HepG2 (cell line): ENCODE results near the gene ZKSCAN3. TPM values are rescaled to one million over a fixed set of nuclear protein-coding genes. Genes with fewer than 3 reads are reported as not detected.

Source experiments
- ATF1 ChIP-seq: IDR thresholded peaks from 2 replicates; pipeline ENCODE4 v1.6.1; 2016; ENCODE audit warnings: mild to moderate bottlenecking, control low read depth
- CBFB ChIP-seq: sonication (generic); formaldehyde crosslinking; IDR thresholded peaks from 2 replicates; pipeline ENCODE4 v1.4.0; 2020; ENCODE audit warnings: missing genetic modification reagents
- FLYWCH1 ChIP-seq: sonication (generic); formaldehyde crosslinking; IDR thresholded peaks from 2 replicates; pipeline ENCODE4 v1.8.1; 2023; ENCODE audit warnings: mild to moderate bottlenecking, missing genetic modification reagents
- JARID2 ChIP-seq: sonication (generic); formaldehyde crosslinking; IDR thresholded peaks from 2 replicates; pipeline ENCODE4 v1.8.1; 2023; ENCODE audit warnings: missing genetic modification reagents, inconsistent platforms; ENCODE audit not compliant: insufficient replicate concordance
- MED13 ChIP-seq: sonication (generic); formaldehyde crosslinking; IDR thresholded peaks from 2 replicates; pipeline ENCODE4 v1.5.0; 2020; ENCODE audit warnings: missing genetic modification reagents
- PHF21A ChIP-seq: sonication (generic); formaldehyde crosslinking; IDR thresholded peaks from 2 replicates; pipeline ENCODE4 v1.5.0; 2020; ENCODE audit warnings: mild to moderate bottlenecking, missing genetic modification reagents
- POGZ ChIP-seq: sonication (generic); formaldehyde crosslinking; IDR thresholded peaks from 2 replicates; pipeline ENCODE4 v1.4.0; 2020; ENCODE audit warnings: mild to moderate bottlenecking, missing genetic modification reagents
- PPARG ChIP-seq: conservative IDR thresholded peaks from 2 replicates; pipeline ENCODE4 v1.6.1; 2016; ENCODE audit warnings: missing biosample characterization, missing genetic modification reagents
- SIN3B ChIP-seq: fragments of 150-350 bp; IDR thresholded peaks from 2 replicates; pipeline ENCODE4 v1.6.1; 2014; ENCODE audit warnings: low read length
- SOX13 ChIP-seq, 3 experiments: fragments of 450-650 bp in 1 of 3; sonication (generic) in 1 of 3; formaldehyde crosslinking in 1 of 3; IDR thresholded peaks in 2 of 3; conservative IDR thresholded peaks in 1 of 3; 2 replicates each; pipeline versions ENCODE4 v1.5.0 to v1.6.1; 2016 to 2020; ENCODE audit warnings: antibody characterized with exemption in 1 of 3, mild to moderate bottlenecking in 1 of 3, missing compliant biosample characterization in 1 of 3, missing genetic modification reagents in 1 of 3, moderate library complexity in 1 of 3
- SOX6 ChIP-seq, 2 experiments: fragments of 450-650 bp in 1 of 2; sonication (generic) in 1 of 2; formaldehyde crosslinking in 1 of 2; IDR thresholded peaks; 2 replicates each; pipeline versions ENCODE4 v1.4.0 to v1.6.1; 2017 to 2020; ENCODE audit warnings: antibody characterized with exemption in 1 of 2, mild to moderate bottlenecking in 1 of 2, missing genetic modification reagents in 1 of 2
- ZFAT ChIP-seq: sonication (generic); formaldehyde crosslinking; conservative IDR thresholded peaks from 2 replicates; pipeline ENCODE4 v1.8.1; 2023; ENCODE audit warnings: missing genetic modification reagents, inconsistent platforms
- ZNF317 ChIP-seq: sonication (generic); formaldehyde crosslinking; IDR thresholded peaks from 2 replicates; pipeline ENCODE4 v1.5.0; 2020; ENCODE audit warnings: mild to moderate bottlenecking, missing genetic modification reagents
- ZNF629 ChIP-seq: sonication (generic); formaldehyde crosslinking; conservative IDR thresholded peaks from 2 replicates; pipeline ENCODE4 v1.5.0; 2020; ENCODE audit warnings: missing genetic modification reagents
- ZNF737 ChIP-seq: sonication (generic); formaldehyde crosslinking; IDR thresholded peaks from 2 replicates; pipeline ENCODE4 v1.5.0; 2020; ENCODE audit warnings: missing genetic modification reagents, mild to moderate bottlenecking, borderline replicate concordance
- ZNF781 ChIP-seq: sonication (generic); formaldehyde crosslinking; IDR thresholded peaks from 2 replicates; pipeline ENCODE4 v1.5.1; 2020; ENCODE audit warnings: borderline replicate concordance, mild to moderate bottlenecking, missing genetic modification reagents; ENCODE audit errors: not compliant biosample characterization
- polyA plus RNA-seq, 8 experiments: library from polyadenylated mRNA; depleted of rRNA in 3 of 8; stranded (reverse) in 7 of 8; unstranded in 1 of 8; fragments of >200 nt; fragmentation: Illumina TruSeq in 4 of 8; extraction: Trizol in 4 of 8; gene quantifications; 2 replicates each; pipeline versions ENCODE4 v1.2.1 to v1.2.3, GENCODE V29; 2011 to 2016; ENCODE audit warnings: low read depth in 4 of 8, missing spikeins in 1 of 8, mixed read lengths in 1 of 8; ENCODE audit not compliant: insufficient read depth in 1 of 8
- total RNA-seq, 5 experiments: library from RNA; depleted of rRNA; stranded (reverse); fragments of >200 nt; fragmentation: Illumina TruSeq; extraction: Trizol; gene quantifications; 2 replicates each; pipeline ENCODE4 v1.2.3, GENCODE V29; 2016; ENCODE audit warnings: low read depth in 1 of 5
- TF ChIP-seq, protein P1 (sequence below): IDR thresholded peaks from 2 replicates; pipeline ENCODE4 v1.6.1; 2012; ENCODE audit warnings: low read depth, low read length, improper control_type of control experiment
- TF ChIP-seq, protein P2 (sequence below): sonication (generic); formaldehyde crosslinking; conservative IDR thresholded peaks from 2 replicates; pipeline ENCODE4 v1.4.0; 2020; ENCODE audit warnings: missing genetic modification reagents
- TF ChIP-seq, protein P3 (sequence below): sonication (generic); formaldehyde crosslinking; IDR thresholded peaks from 2 replicates; pipeline ENCODE4 v1.4.0; 2020; ENCODE audit warnings: missing genetic modification reagents, borderline replicate concordance
- TF ChIP-seq, protein P4 (sequence below): sonication (generic); formaldehyde crosslinking; IDR thresholded peaks from 2 replicates; pipeline ENCODE4 v1.5.0; 2020; ENCODE audit warnings: missing genetic modification reagents, mild to moderate bottlenecking, borderline replicate concordance

The ZKSCAN3 gene
- total and polyA plus RNA-seq, 2 of the 13 experiments (the other 11 are each of a cell fraction or from before 2014, with no cell fraction given), result 3.3 to 7.4 TPM

- TF ChIP-seq CBFB (CRISPR knock-in tag) (peak; percentile 92), SOX6 (IDR thresholded peaks at IDR 0.05) (no peak), SOX6 (CRISPR knock-in tag; IDR thresholded peaks at IDR 0.05) (peak; percentile 88), FLYWCH1 (no peak; the same call in 1 of the 2 replicates), PHF21A (peak; percentile 98), ZNF317 (CRISPR knock-in tag) (peak; percentile 95), POGZ (CRISPR knock-in tag) (peak; percentile 100), PPARG (CRISPR knock-in tag) (peak; percentile 54; the same call in 1 of the 2 replicates), MED13 (CRISPR knock-in tag) (no peak), SIN3B (peak; percentile 86), ZNF629 (CRISPR knock-in tag) (no peak; the same call in 1 of the 2 replicates), ZNF781 (CRISPR knock-in tag) (peak; percentile 97), ZNF737 (CRISPR knock-in tag) (peak; percentile 88; the same call in 1 of the 2 replicates), JARID2 (CRISPR knock-in tag) (no peak), SOX13 (IDR thresholded peaks at IDR 0.05) (peak; percentile 19; the same call in 1 of the 2 replicates), SOX13 (CRISPR knock-in tag; conservative IDR thresholded peaks at IDR 0.05 in 1 of 2, IDR thresholded peaks at IDR 0.05 in 1 of 2) (peak in 1 of 2 experiments; percentile 72; a peak in 2 of 4 replicates), ZFAT (0 out of 2 replicates have a peak, but pooled peaks have one; percentile 71), ATF1 (CRISPR knock-in tag) (peak; percentile 79)
- TF ChIP-seq, protein P1, sequence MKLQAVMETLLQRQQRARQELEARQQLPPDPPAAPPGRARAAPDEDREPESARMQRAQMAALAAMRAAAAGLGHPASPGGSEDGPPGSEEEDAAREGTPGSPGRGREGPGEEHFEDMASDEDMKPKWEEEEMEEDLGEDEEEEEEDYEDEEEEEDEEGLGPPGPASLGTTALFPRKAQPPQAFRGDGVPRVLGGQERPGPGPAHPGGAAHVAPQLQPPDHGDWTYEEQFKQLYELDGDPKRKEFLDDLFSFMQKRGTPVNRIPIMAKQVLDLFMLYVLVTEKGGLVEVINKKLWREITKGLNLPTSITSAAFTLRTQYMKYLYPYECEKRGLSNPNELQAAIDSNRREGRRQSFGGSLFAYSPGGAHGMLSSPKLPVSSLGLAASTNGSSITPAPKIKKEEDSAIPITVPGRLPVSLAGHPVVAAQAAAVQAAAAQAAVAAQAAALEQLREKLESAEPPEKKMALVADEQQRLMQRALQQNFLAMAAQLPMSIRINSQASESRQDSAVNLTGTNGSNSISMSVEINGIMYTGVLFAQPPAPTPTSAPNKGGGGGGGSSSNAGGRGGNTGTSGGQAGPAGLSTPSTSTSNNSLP, result 0 out of 2 replicates have a peak, but pooled peaks have one; percentile 9
- TF ChIP-seq, protein P2, sequence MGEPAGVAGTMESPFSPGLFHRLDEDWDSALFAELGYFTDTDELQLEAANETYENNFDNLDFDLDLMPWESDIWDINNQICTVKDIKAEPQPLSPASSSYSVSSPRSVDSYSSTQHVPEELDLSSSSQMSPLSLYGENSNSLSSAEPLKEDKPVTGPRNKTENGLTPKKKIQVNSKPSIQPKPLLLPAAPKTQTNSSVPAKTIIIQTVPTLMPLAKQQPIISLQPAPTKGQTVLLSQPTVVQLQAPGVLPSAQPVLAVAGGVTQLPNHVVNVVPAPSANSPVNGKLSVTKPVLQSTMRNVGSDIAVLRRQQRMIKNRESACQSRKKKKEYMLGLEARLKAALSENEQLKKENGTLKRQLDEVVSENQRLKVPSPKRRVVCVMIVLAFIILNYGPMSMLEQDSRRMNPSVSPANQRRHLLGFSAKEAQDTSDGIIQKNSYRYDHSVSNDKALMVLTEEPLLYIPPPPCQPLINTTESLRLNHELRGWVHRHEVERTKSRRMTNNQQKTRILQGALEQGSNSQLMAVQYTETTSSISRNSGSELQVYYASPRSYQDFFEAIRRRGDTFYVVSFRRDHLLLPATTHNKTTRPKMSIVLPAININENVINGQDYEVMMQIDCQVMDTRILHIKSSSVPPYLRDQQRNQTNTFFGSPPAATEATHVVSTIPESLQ (CRISPR knock-in tag), result no peak
- TF ChIP-seq, protein P3, sequence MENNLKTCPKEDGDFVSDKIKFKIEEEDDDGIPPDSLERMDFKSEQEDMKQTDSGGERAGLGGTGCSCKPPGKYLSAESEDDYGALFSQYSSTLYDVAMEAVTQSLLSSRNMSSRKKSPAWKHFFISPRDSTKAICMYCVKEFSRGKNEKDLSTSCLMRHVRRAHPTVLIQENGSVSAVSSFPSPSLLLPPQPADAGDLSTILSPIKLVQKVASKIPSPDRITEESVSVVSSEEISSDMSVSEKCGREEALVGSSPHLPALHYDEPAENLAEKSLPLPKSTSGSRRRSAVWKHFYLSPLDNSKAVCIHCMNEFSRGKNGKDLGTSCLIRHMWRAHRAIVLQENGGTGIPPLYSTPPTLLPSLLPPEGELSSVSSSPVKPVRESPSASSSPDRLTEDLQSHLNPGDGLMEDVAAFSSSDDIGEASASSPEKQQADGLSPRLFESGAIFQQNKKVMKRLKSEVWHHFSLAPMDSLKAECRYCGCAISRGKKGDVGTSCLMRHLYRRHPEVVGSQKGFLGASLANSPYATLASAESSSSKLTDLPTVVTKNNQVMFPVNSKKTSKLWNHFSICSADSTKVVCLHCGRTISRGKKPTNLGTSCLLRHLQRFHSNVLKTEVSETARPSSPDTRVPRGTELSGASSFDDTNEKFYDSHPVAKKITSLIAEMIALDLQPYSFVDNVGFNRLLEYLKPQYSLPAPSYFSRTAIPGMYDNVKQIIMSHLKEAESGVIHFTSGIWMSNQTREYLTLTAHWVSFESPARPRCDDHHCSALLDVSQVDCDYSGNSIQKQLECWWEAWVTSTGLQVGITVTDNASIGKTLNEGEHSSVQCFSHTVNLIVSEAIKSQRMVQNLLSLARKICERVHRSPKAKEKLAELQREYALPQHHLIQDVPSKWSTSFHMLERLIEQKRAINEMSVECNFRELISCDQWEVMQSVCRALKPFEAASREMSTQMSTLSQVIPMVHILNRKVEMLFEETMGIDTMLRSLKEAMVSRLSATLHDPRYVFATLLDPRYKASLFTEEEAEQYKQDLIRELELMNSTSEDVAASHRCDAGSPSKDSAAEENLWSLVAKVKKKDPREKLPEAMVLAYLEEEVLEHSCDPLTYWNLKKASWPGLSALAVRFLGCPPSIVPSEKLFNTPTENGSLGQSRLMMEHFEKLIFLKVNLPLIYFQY (CRISPR knock-in tag), result peak; percentile 97
- TF ChIP-seq, protein P4, sequence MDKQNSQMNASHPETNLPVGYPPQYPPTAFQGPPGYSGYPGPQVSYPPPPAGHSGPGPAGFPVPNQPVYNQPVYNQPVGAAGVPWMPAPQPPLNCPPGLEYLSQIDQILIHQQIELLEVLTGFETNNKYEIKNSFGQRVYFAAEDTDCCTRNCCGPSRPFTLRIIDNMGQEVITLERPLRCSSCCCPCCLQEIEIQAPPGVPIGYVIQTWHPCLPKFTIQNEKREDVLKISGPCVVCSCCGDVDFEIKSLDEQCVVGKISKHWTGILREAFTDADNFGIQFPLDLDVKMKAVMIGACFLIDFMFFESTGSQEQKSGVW, result peak; percentile 80; the same call in 1 of the 2 replicates
These were observed 49.8 kb downstream of the ZKSCAN3 start, which contains the start of gene ZSCAN12 (continued) for GRCh38 chr6:28399350-28400121.
